Caki2 (cell line): ENCODE data around the gene THYN1. TPM values are rescaled to one million over a fixed set of nuclear protein-coding genes. Genes with fewer than 3 reads are reported as not detected.

Experiments
- DNase-seq: peaks from one replicate; pipeline ENCODE4 v3.0.0-alpha.2; 2015; ENCODE audit warnings: low read depth
- in situ Hi-C: cut with HindIII; loops from 2 replicates; pipeline ENCODE4 v1.10.0; 2016; ENCODE audit warnings: low sequenced_read_pairs, low pct_unique_long_range_greater_than_20kb, mixed read lengths
- total RNA-seq: library from RNA; depleted of rRNA; stranded (reverse); fragments of >200 nt; shearing (Covaris generic); gene quantifications from 2 replicates; pipeline ENCODE4 v1.2.3, GENCODE V29; 2014; ENCODE audit warnings: low replicate concordance

Gene THYN1
- total RNA-seq, 1 experiment from 2014 or later: 15.5 TPM

GRCh38 chr11:134231958-134232659 is 21.0 kb downstream of the THYN1 start:
- in situ Hi-C loops: no loop called here
- no peak for DNase-seq

GRCh38 chr11:134230339-134230738 is 22.8 kb downstream of the THYN1 start:
- in situ Hi-C loops: no loop called here
- DNase-seq: no peak

- in situ Hi-C loops: no loop called here
- DNase-seq: no peak
Observed at GRCh38 chr11:134229126-134229790, 23.9 kb downstream of the THYN1 start.

GRCh38 chr11:134228625-134229024 is 24.5 kb downstream of the THYN1 start:
- in situ Hi-C loops: no loop called here
- DNase-seq: no peak

- in situ Hi-C loops: no loop called here
- no peak for DNase-seq
Observed at GRCh38 chr11:134226806-134227325, 26.3 kb downstream of the THYN1 start.

GRCh38 chr11:134224710-134225664 is 28.2 kb downstream of the THYN1 start:
- in situ Hi-C loops: no loop called here
- no peak for DNase-seq

GRCh38 chr11:134223836-134224709 is 29.1 kb downstream of the THYN1 start, which contains the start of the genes NCAPD3 and VPS26B:
TSS of gene NCAPD3 (minus strand) at chr11:134223967. CDS start at chr11:134223926, 41 bp downstream.
TSS of gene VPS26B (plus strand) at chr11:134224671. CDS start at chr11:134225123, 452 bp downstream.
- DNase-seq: peak; percentile 76
- in situ Hi-C loops: no loop called here

GRCh38 chr11:134223121-134223520 is 30.0 kb downstream of the THYN1 start:
- in situ Hi-C loops: no loop called here
- no peak for DNase-seq

- DNase-seq: no peak
- in situ Hi-C loops: no loop called here
Observed at GRCh38 chr11:134216816-134217215, 36.3 kb downstream of the THYN1 start.

GRCh38 chr11:134215836-134216235 is 37.3 kb downstream of the THYN1 start:
- in situ Hi-C loops: no loop called here
- no peak for DNase-seq

GRCh38 chr11:134207538-134208239 is 45.5 kb downstream of the THYN1 start:
- DNase-seq: no peak
- in situ Hi-C loops: no loop called here

GRCh38 chr11:134206185-134206584 is 47.0 kb downstream of the THYN1 start:
- in situ Hi-C loops: no loop called here
- DNase-seq: no peak

GRCh38 chr11:134205729-134206128 is 47.4 kb downstream of the THYN1 start:
- no peak for DNase-seq
- in situ Hi-C loops: no loop called here

GRCh38 chr11:134202661-134203060 is 50.5 kb downstream of the THYN1 start:
- no peak for DNase-seq
- in situ Hi-C loops: no loop called here

GRCh38 chr11:134200688-134201087 is 52.5 kb downstream of the THYN1 start:
- DNase-seq: no peak
- in situ Hi-C loops: no loop called here

- in situ Hi-C loops: no loop called here
- no peak for DNase-seq
Observed at GRCh38 chr11:134199531-134199930, 53.6 kb downstream of the THYN1 start.
